Measurements from ENCODE around the gene FTO.
"Not testable (repeated sequence)": the region's sequence is repeated elsewhere in the genome, so short reads cannot be mapped to it uniquely, and the experiment has no call there.

The FTO gene

GRCh38 chr16:53886482-53887378, 182.8 kb downstream of the FTO start:
- no peak overlapping the region; the same call in 1 of the 2 replicates for H3K27ac ChIP-seq
- TF ChIP-seq CTCF (conservative IDR thresholded peaks at IDR 0.05) = no peak
- no peak for TF ChIP-seq ZFX (IDR thresholded peaks at IDR 0.05)

- no peak for TF ChIP-seq CTCF (conservative IDR thresholded peaks at IDR 0.05)
- TF ChIP-seq ZFX (IDR thresholded peaks at IDR 0.05) = no peak
- no peak overlapping the region for H3K27ac ChIP-seq
Measured at GRCh38 chr16:53888222-53888621, 184.3 kb downstream of the FTO start.

- not testable (repeated sequence) for H3K27ac ChIP-seq
Measured at GRCh38 chr16:53890877-53891276, 186.9 kb downstream of the FTO start.

GRCh38 chr16:53891409-53892139, 187.6 kb downstream of the FTO start:
- TF ChIP-seq ZFX (IDR thresholded peaks at IDR 0.05) (no peak), CTCF (conservative IDR thresholded peaks at IDR 0.05) (no peak)
- no peak overlapping the region for H3K27ac ChIP-seq

- no peak for TF ChIP-seq ZFX (IDR thresholded peaks at IDR 0.05)
- TF ChIP-seq CTCF (conservative IDR thresholded peaks at IDR 0.05) = peak; percentile 85
- H3K27ac ChIP-seq = no peak overlapping the region
Measured at GRCh38 chr16:53892155-53892554, 188.2 kb downstream of the FTO start.

- no peak overlapping the region for H3K27ac ChIP-seq
- TF ChIP-seq CTCF (conservative IDR thresholded peaks at IDR 0.05) (no peak), ZFX (IDR thresholded peaks at IDR 0.05) (no peak)
Measured at GRCh38 chr16:53893731-53894435, 189.9 kb downstream of the FTO start.

- no peak overlapping the region for H3K27ac ChIP-seq
- TF ChIP-seq CTCF (conservative IDR thresholded peaks at IDR 0.05) = no peak
- TF ChIP-seq ZFX (IDR thresholded peaks at IDR 0.05) = no peak
Measured at GRCh38 chr16:53894686-53895085, 190.7 kb downstream of the FTO start.
